ENCODE measurements around the gene SHISA7.

DNA sequence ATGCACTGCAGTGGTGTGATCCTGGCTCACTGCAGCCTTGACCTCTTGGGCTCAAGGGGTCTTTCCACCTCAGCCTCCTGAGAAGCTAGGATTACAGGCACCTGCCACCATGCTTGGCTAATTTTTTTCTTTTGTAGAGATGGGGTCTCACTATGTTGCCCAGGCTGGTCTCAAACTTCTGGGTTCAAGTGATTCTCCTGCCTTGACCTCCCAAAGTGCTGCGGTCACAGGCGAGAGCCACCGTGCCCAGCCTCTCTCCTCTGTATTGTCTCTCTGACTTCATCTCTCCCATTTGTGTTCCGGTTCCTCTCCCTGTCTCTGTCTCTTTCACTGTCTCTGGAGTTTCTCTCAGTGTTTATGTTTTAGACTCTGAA lies 23.1 kb upstream of the SHISA7 start:
- no peak for TF ChIP-seq EZH2 (IDR thresholded peaks at IDR 0.05)
- TF ChIP-seq, protein P1, sequence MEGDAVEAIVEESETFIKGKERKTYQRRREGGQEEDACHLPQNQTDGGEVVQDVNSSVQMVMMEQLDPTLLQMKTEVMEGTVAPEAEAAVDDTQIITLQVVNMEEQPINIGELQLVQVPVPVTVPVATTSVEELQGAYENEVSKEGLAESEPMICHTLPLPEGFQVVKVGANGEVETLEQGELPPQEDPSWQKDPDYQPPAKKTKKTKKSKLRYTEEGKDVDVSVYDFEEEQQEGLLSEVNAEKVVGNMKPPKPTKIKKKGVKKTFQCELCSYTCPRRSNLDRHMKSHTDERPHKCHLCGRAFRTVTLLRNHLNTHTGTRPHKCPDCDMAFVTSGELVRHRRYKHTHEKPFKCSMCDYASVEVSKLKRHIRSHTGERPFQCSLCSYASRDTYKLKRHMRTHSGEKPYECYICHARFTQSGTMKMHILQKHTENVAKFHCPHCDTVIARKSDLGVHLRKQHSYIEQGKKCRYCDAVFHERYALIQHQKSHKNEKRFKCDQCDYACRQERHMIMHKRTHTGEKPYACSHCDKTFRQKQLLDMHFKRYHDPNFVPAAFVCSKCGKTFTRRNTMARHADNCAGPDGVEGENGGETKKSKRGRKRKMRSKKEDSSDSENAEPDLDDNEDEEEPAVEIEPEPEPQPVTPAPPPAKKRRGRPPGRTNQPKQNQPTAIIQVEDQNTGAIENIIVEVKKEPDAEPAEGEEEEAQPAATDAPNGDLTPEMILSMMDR (IDR thresholded peaks at IDR 0.05) = no peak
- no peak for TF ChIP-seq EZH2phosphoT487 (IDR thresholded peaks at IDR 0.05)
